Upper lobe of right lung (tissue), 1 donor: Measurements from ENCODE around the gene PICK1. TPM values are rescaled to one million over a fixed set of nuclear protein-coding genes. Genes with fewer than 3 reads are reported as not detected.
"Not testable (repeated sequence)": the region's sequence is repeated elsewhere in the genome, so short reads cannot be mapped to it uniquely, and the experiment has no call there.

Experiments used
- ATAC-seq: fragments of 200-7000 bp; cut with Tn5 transposase; one replicate; pipeline ENCODE4 v1.9.1; 2020; ENCODE audit warnings: mild to moderate bottlenecking, moderate library complexity
- DNase-seq: peaks from one replicate; pipeline ENCODE4 v3.0.0-alpha.2; 2020
- H3K27ac ChIP-seq: fragments of 200-600 bp; one replicate; pipeline ENCODE4 v1.8.0; 2022
- H3K27me3 ChIP-seq: fragments of 200-600 bp; one replicate; pipeline ENCODE4 v1.8.0; 2022; ENCODE audit warnings: mild to moderate bottlenecking
- H3K36me3 ChIP-seq: fragments of 200-600 bp; one replicate; pipeline ENCODE4 v1.8.0; 2022
- H3K4me1 ChIP-seq: fragments of 200-600 bp; one replicate; pipeline ENCODE4 v1.8.0; 2022
- H3K4me3 ChIP-seq: fragments of 200-600 bp; one replicate; pipeline ENCODE4 v1.8.0; 2022; ENCODE audit warnings: mild to moderate bottlenecking
- H3K9me3 ChIP-seq: fragments of 200-600 bp; one replicate; pipeline ENCODE4 v1.8.0; 2022
- CTCF ChIP-seq: fragments of 200-600 bp; IDR thresholded peaks from one replicate; pipeline ENCODE4 v1.8.0; 2022; ENCODE audit warnings: antibody characterized with exemption
- intact Hi-C: fragments of 100-400 bp; cut with DNase I; formaldehyde crosslinking; loops from one replicate; pipeline ENCODE4 v1.11.0; 2022
- total RNA-seq: library from RNA; stranded (reverse); fragmentation: NEBNext Ultra II Directional; extraction: Animal tissue kit (Norgen Biotek cat#: 25700); gene quantifications from one replicate; pipeline ENCODE4 v1.2.1, GENCODE V29; 2021
- donor health status: DM: no; HTN: yes; CAD: no; lungs with severe emphysema.

The PICK1 gene
- total RNA-seq, 1 donor from 2014 or later, result 31.8 TPM

- Histone ChIP-seq H3K4me3 (no peak overlapping the region), H3K4me1 (peaks cover 20% of the 10 kb centered on the region), H3K36me3 (peaks cover 19% of the 10 kb centered on the region), H3K27me3 (peaks cover 27% of the 10 kb centered on the region), H3K9me3 (no peaks in the 10 kb centered on the region), H3K27ac (no peak overlapping the region)
- intact Hi-C loops, result no loop called here
- ATAC-seq (no peak), DNase-seq (no peak)
- TF ChIP-seq CTCF, result no peak
Observed at GRCh38 chr22:38078046-38078840, 21.0 kb downstream of the PICK1 start.

GRCh38 chr22:38079208-38079607 is 22.0 kb downstream of the PICK1 start:
- not testable (repeated sequence) for H3K36me3 ChIP-seq

GRCh38 chr22:38079804-38080203 is 22.6 kb downstream of the PICK1 start:
- intact Hi-C loops, result no loop called here
- H3K4me3 ChIP-seq, result no peak overlapping the region
- H3K4me1 ChIP-seq, result peaks cover 20% of the 10 kb centered on the region
- ATAC-seq (no peak), DNase-seq (no peak)
- no peak for TF ChIP-seq CTCF
- H3K27ac ChIP-seq, result no peak overlapping the region
- H3K27me3 ChIP-seq, result peaks cover 28% of the 10 kb centered on the region
- H3K36me3 ChIP-seq, result peaks cover 4% of the 10 kb centered on the region
- no peaks in the 10 kb centered on the region for H3K9me3 ChIP-seq

More at GRCh38 chr22:38079208-38079607, 22.0 kb downstream of the PICK1 start:
- Histone ChIP-seq H3K4me1 (peaks cover 20% of the 10 kb centered on the region), H3K27me3 (peaks cover 28% of the 10 kb centered on the region)
- H3K9me3 ChIP-seq, DNase-seq, H3K4me3 ChIP-seq, H3K27ac ChIP-seq, intact Hi-C loops, ATAC-seq: not testable (repeated sequence)

GRCh38 chr22:38080474-38080849 is 23.3 kb downstream of the PICK1 start:
- no peaks in the 10 kb centered on the region for H3K9me3 ChIP-seq
- H3K27ac ChIP-seq, result no peak overlapping the region
- intact Hi-C loops, result no loop called here
- H3K4me1 ChIP-seq, result peaks cover 20% of the 10 kb centered on the region
- no peak for DNase-seq
- no peak for TF ChIP-seq CTCF
- ATAC-seq, result no peak
- no peaks in the 10 kb centered on the region for H3K36me3 ChIP-seq
- peak overlapping the region; percentile 35 for H3K4me3 ChIP-seq
- peaks cover 28% of the 10 kb centered on the region for H3K27me3 ChIP-seq

- Histone ChIP-seq H3K27ac (no peak overlapping the region), H3K27me3 (peaks cover 28% of the 10 kb centered on the region)
- no peak for DNase-seq
Observed at GRCh38 chr22:38080850-38081635, 23.8 kb downstream of the PICK1 start.

More at GRCh38 chr22:38080850-38081635, 23.8 kb downstream of the PICK1 start:
- intact Hi-C loops, result no loop called here
- H3K9me3 ChIP-seq, result no peaks in the 10 kb centered on the region
- TF ChIP-seq CTCF, result no peak
- H3K4me3 ChIP-seq, result peak overlapping the region; percentile 35
- H3K36me3 ChIP-seq, result no peaks in the 10 kb centered on the region
- peaks cover 20% of the 10 kb centered on the region for H3K4me1 ChIP-seq
- peak; percentile 44 for ATAC-seq
